ENCODE results near the gene COL26A1.
A peak's percentile ranks its signal among the peaks of the same experiment; 100 is the strongest.

The COL26A1 gene

DNA sequence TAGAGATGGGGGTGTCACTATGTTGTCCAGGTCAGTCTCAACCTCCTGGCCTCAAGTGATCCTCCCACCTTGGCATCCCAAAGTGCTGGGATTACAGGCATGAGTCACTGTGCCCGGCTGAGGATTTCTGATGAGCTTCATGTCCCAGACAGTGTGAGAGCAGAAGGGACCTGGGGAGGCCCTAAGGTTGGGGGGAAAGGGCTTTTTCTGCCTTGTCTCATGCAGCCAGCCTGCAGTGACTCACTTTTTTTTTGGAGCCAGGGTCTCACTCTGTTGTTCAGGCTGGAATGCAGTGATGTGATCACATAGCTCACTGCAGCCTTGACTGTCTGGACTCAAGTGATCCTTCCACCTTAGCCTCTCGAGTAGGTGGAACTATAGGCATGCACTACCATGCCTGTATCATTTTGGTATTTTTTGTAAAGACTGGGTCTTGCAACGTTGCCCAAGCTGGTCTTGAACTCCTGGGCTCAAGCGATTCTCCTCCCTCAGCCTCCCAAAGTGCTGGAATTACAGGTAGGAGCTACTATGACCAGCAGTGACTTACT is 14.6 kb downstream of the COL26A1 start (continued):
- TF ChIP-seq, protein P1, sequence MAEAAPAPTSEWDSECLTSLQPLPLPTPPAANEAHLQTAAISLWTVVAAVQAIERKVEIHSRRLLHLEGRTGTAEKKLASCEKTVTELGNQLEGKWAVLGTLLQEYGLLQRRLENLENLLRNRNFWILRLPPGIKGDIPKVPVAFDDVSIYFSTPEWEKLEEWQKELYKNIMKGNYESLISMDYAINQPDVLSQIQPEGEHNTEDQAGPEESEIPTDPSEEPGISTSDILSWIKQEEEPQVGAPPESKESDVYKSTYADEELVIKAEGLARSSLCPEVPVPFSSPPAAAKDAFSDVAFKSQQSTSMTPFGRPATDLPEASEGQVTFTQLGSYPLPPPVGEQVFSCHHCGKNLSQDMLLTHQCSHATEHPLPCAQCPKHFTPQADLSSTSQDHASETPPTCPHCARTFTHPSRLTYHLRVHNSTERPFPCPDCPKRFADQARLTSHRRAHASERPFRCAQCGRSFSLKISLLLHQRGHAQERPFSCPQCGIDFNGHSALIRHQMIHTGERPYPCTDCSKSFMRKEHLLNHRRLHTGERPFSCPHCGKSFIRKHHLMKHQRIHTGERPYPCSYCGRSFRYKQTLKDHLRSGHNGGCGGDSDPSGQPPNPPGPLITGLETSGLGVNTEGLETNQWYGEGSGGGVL (tag by site-specific recombination; IDR thresholded peaks at IDR 0.05): peak; percentile 24; the same call in 1 of the 2 replicates

- no peaks in the 10 kb centered on the region for H3K9me3 ChIP-seq (ENCODE audit: control insufficient read depth, insufficient read depth, low read depth, low read length)
- H3K4me3 ChIP-seq (ENCODE audit: low read depth, low read length): no peak overlapping the region
- no peaks in the 10 kb centered on the region for H3K36me3 ChIP-seq (ENCODE audit: control insufficient read depth in 2 of 2, insufficient read depth in 1 of 2, low read length in 2 of 2)
- ChIA-PET CTCF (interaction anchor here (1.4 kb wide), 1 partner anchor 33 kb away, joined by 6 read pairs; no protein-coding TSS in a partner anchor), POLR2A (no interaction called here)
- TF ChIP-seq ZNF148 (tag by site-specific recombination; IDR thresholded peaks at IDR 0.05; ENCODE audit: borderline replicate concordance): no peak
- no peak overlapping the region for H3K27ac ChIP-seq (ENCODE audit: extremely low read depth, low read depth, low read length)
- H3K4me1 ChIP-seq (ENCODE audit: control insufficient read depth, insufficient read depth, low read length): peaks cover 3% of the 10 kb centered on the region
Measured at GRCh38 chr7:101378751-101379174, 16.1 kb downstream of the COL26A1 start.

DNA sequence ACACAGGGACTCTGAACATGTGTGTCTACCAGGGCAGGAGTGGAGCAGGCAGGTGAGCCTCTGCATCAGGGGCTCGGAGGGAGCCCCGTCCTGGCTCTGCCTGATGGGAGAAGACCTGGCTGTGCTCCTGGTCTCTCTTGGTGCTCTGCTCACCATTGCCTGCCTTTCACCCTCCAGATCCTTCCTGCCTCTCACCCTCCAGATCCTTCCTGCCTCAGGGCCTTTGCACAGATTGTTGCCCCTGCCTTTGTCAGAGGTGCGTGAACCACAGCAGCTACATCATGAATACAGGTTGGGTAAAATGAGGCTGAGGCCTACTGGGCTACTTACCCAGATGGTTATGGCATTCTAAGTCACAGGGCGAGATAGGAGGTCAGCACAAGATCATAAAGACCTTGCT is 16.6 kb downstream of the COL26A1 start:
- no peak for TF ChIP-seq EGR2 (tag by site-specific recombination; IDR thresholded peaks at IDR 0.05; ENCODE audit: low read depth)
- peak; percentile 91 for TF ChIP-seq ZNF623 (tag by site-specific recombination; IDR thresholded peaks at IDR 0.05)
- Histone ChIP-seq H3K9me3 (ENCODE audit: control insufficient read depth, insufficient read depth, low read depth, low read length) (no peaks in the 10 kb centered on the region), H3K36me3 (ENCODE audit: control insufficient read depth in 2 of 2, insufficient read depth in 1 of 2, low read length in 2 of 2) (no peaks in the 10 kb centered on the region), H3K27ac (ENCODE audit: extremely low read depth, low read depth, low read length) (no peak overlapping the region), H3K4me3 (ENCODE audit: low read depth, low read length) (no peak overlapping the region), H3K4me1 (ENCODE audit: control insufficient read depth, insufficient read depth, low read length) (peaks cover 3% of the 10 kb centered on the region; the same call in 1 of the 2 replicates)
- ChIA-PET CTCF (no interaction called here), POLR2A (no interaction called here)

GRCh38 chr7:101381549-101382111 is 19.0 kb downstream of the COL26A1 start:
- peaks cover 3% of the 10 kb centered on the region; the same call in 1 of the 2 replicates for H3K4me1 ChIP-seq (ENCODE audit: control insufficient read depth, insufficient read depth, low read length)
- no peak overlapping the region for H3K27ac ChIP-seq (ENCODE audit: extremely low read depth, low read depth, low read length)
- H3K36me3 ChIP-seq (ENCODE audit: control insufficient read depth in 2 of 2, insufficient read depth in 1 of 2, low read length in 2 of 2): no peaks in the 10 kb centered on the region
- H3K4me3 ChIP-seq (ENCODE audit: low read depth, low read length): no peak overlapping the region
- no peaks in the 10 kb centered on the region for H3K9me3 ChIP-seq (ENCODE audit: control insufficient read depth, insufficient read depth, low read depth, low read length)
- POLR2A ChIA-PET: no interaction called here
- CTCF ChIA-PET: interaction anchor here (0.6 to 0.8 kb wide), 3 partner anchors 7 to 67 kb away, joined by 3 read pairs; no protein-coding TSS in a partner anchor
- TF ChIP-seq ZBTB20 (tag by site-specific recombination; IDR thresholded peaks at IDR 0.05) (no peak), ZNF138 (tag by site-specific recombination; IDR thresholded peaks at IDR 0.05; ENCODE audit: borderline replicate concordance) (no peak), KLF1 (tag by site-specific recombination; IDR thresholded peaks at IDR 0.05) (peak; percentile 74), ZNF37A (tag by site-specific recombination; IDR thresholded peaks at IDR 0.05) (no peak), ZNF596 (tag by site-specific recombination; IDR thresholded peaks at IDR 0.05) (no peak), MYNN (tag by site-specific recombination; IDR thresholded peaks at IDR 0.05; ENCODE audit: borderline replicate concordance) (no peak), ZNF571 (tag by site-specific recombination; IDR thresholded peaks at IDR 0.05) (no peak), KLF16 (tag by site-specific recombination; IDR thresholded peaks at IDR 0.05) (0 out of 2 replicates have a peak, but pooled peaks have one; percentile 43), KLF9 (tag by site-specific recombination; IDR thresholded peaks at IDR 0.05; ENCODE audit: low read depth) (no peak), ZNF26 (tag by site-specific recombination; IDR thresholded peaks at IDR 0.05) (no peak), ZBTB8A (tag by site-specific recombination; IDR thresholded peaks at IDR 0.05) (no peak), PRDM6 (tag by site-specific recombination; IDR thresholded peaks at IDR 0.05) (no peak), ZNF48 (tag by site-specific recombination; IDR thresholded peaks at IDR 0.05) (no peak)
- TF ChIP-seq, protein P2, sequence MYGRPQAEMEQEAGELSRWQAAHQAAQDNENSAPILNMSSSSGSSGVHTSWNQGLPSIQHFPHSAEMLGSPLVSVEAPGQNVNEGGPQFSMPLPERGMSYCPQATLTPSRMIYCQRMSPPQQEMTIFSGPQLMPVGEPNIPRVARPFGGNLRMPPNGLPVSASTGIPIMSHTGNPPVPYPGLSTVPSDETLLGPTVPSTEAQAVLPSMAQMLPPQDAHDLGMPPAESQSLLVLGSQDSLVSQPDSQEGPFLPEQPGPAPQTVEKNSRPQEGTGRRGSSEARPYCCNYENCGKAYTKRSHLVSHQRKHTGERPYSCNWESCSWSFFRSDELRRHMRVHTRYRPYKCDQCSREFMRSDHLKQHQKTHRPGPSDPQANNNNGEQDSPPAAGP (tag by site-specific recombination; IDR thresholded peaks at IDR 0.05): no peak
- TF ChIP-seq, protein P3, sequence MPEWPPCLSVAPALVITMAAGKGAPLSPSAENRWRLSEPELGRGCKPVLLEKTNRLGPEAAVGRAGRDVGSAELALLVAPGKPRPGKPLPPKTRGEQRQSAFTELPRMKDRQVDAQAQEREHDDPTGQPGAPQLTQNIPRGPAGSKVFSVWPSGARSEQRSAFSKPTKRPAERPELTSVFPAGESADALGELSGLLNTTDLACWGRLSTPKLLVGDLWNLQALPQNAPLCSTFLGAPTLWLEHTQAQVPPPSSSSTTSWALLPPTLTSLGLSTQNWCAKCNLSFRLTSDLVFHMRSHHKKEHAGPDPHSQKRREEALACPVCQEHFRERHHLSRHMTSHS (tag by site-specific recombination; IDR thresholded peaks at IDR 0.05): no peak
